Activated naive CD8-positive, alpha-beta T cell treated with anti-CD3 and anti-CD28 coated beads for 36 hours (primary cell): ENCODE data around the gene TMEM17. TPM values are rescaled to one million over a fixed set of nuclear protein-coding genes. Genes with fewer than 3 reads are reported as not detected.

Source experiments
- DNase-seq: peaks from one replicate; pipeline ENCODE4 v3.0.0; 2021
- H3K27ac Mint-ChIP-seq: one replicate; pipeline ENCODE4 v1.8.0; 2022; ENCODE audit warnings: mild to moderate bottlenecking, moderate library complexity, mixed read lengths
- H3K27me3 Mint-ChIP-seq: one replicate; pipeline ENCODE4 v1.8.0; 2022; ENCODE audit warnings: mild to moderate bottlenecking, mixed read lengths
- H3K36me3 Mint-ChIP-seq: one replicate; pipeline ENCODE4 v1.8.0; 2021; ENCODE audit warnings: mild to moderate bottlenecking, mixed read lengths
- H3K4me1 Mint-ChIP-seq: one replicate; pipeline ENCODE4 v1.8.0; 2021; ENCODE audit warnings: mixed read lengths
- H3K4me3 Mint-ChIP-seq: one replicate; pipeline ENCODE4 v1.8.0; 2022; ENCODE audit warnings: mild to moderate bottlenecking, moderate library complexity, mixed read lengths
- H3K9me3 Mint-ChIP-seq: one replicate; pipeline ENCODE4 v1.8.0; 2022; ENCODE audit warnings: mixed read lengths
- total RNA-seq, 2 experiments: library from RNA; stranded (reverse); gene quantifications; one replicate each; pipeline ENCODE4 v1.2.3, GENCODE V29; 2021

Gene TMEM17
- total RNA-seq, 2 experiments from 2014 or later: 0.24 to 0.25 TPM

DNA sequence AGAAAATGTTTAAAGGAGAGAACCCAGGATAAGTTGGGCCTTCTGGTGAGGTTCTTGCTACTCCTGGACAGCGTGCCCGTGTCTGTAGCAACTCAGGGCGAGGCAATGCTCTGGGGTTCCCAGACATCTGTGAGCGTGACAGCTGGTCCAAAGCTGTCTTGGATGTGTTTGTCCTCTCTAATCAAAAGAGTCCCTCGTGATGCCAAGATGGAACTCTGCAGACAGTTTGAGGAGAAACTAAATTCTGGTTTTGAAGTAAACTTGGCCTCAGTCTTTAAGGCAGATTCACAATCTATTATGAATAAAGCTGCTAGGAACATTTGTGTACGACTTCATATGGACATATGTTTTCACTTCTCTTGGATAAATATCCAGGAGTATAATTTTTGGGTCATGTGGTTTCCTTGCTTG, 47.3 kb downstream of the TMEM17 start:
- no peak for DNase-seq
- Mint-ChIP-seq H3K36me3 (no peaks in the 10 kb centered on the region), H3K27ac (no peak overlapping the region)

GRCh38 chr2:62458206-62458641, 47.8 kb downstream of the TMEM17 start:
- H3K4me1 Mint-ChIP-seq: peaks cover 2% of the 10 kb centered on the region
- no peaks in the 10 kb centered on the region for H3K9me3 Mint-ChIP-seq
- no peak for DNase-seq
- H3K27ac Mint-ChIP-seq: no peak overlapping the region
- no peak overlapping the region for H3K4me3 Mint-ChIP-seq
- H3K36me3 Mint-ChIP-seq: no peaks in the 10 kb centered on the region
- peaks cover 15% of the 10 kb centered on the region for H3K27me3 Mint-ChIP-seq

More for the DNA sequence above, 47.3 kb downstream of the TMEM17 start:
- Mint-ChIP-seq H3K4me1 (peaks cover 2% of the 10 kb centered on the region), H3K4me3 (no peak overlapping the region), H3K9me3 (no peaks in the 10 kb centered on the region), H3K27me3 (peaks cover 15% of the 10 kb centered on the region)

DNA sequence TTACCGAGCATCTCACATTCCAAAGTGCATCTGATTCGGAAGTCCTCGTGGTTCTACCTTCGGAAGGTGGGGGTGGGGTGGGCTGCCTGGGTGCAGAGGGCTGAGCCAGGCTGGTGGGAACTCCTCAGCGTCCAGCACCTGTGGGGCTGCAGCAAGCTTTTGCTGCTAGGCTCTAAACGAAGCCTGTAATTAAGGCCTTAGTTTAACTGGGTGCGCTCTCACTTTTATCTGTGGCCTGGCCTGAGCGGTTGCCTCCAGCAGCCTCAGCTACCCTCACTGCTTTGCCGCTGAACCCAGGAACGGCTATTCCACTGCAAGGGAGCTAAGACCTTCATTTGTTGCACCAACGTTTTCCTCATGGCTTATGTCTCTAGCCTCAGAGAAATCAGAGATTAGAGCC, 48.4 kb downstream of the TMEM17 start:
- H3K27me3 Mint-ChIP-seq: peaks cover 15% of the 10 kb centered on the region
- peak overlapping the region; percentile 32 for H3K4me3 Mint-ChIP-seq
- no peaks in the 10 kb centered on the region for H3K9me3 Mint-ChIP-seq
- DNase-seq: no peak
- no peaks in the 10 kb centered on the region for H3K36me3 Mint-ChIP-seq
- peaks cover 2% of the 10 kb centered on the region for H3K4me1 Mint-ChIP-seq
- H3K27ac Mint-ChIP-seq: no peak overlapping the region

DNA sequence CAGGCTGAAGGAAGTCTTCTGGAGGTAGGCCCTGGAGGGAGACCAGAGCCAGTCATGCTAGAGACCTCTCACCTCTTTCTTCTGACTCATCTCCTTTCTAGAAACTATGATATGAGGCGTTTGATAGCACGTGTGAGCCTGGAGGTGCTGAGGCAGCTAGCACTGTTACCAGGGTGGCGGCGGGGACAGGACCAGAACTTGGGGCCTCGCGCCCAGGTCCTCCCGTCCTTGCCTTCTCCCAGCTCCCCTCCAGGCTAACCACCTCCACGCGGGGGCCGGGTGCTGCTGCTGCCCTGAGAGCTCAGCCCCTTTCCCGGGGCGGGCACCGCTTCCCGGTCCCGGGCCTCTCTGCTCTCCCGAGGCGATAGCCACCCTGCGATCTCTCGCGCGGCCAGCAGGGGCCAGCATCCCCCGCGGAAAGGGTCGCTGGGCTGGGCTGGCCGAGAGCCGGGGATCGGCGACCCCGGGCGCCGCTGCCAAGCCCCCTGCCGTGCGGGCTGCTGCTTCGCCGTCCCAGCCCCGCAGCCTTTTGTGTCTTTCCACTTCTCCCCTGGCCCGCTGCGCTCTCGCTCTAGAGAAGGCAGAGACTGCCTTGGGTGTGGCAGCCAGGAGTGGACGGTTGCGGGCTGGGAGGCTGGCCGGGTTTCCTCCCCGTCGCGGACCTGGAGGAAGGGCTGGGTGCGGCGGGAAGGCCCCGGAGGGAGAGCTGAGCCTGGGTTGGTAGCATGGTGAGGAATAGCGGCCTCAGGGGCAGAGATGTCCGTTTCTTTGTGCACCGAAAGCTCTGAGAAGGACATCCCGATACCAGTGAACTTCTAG, 49.1 kb downstream of the TMEM17 start:
- DNase-seq: peak; percentile 77
- H3K4me1 Mint-ChIP-seq: peaks cover 2% of the 10 kb centered on the region
- no peak overlapping the region for H3K27ac Mint-ChIP-seq
- peaks cover 15% of the 10 kb centered on the region for H3K27me3 Mint-ChIP-seq
- peak overlapping the region; percentile 32 for H3K4me3 Mint-ChIP-seq
- H3K36me3 Mint-ChIP-seq: no peaks in the 10 kb centered on the region
- no peaks in the 10 kb centered on the region for H3K9me3 Mint-ChIP-seq

- H3K36me3 Mint-ChIP-seq: no peaks in the 10 kb centered on the region
These were observed 49.9 kb downstream of the TMEM17 start for GRCh38 chr2:62455957-62456692.

DNA sequence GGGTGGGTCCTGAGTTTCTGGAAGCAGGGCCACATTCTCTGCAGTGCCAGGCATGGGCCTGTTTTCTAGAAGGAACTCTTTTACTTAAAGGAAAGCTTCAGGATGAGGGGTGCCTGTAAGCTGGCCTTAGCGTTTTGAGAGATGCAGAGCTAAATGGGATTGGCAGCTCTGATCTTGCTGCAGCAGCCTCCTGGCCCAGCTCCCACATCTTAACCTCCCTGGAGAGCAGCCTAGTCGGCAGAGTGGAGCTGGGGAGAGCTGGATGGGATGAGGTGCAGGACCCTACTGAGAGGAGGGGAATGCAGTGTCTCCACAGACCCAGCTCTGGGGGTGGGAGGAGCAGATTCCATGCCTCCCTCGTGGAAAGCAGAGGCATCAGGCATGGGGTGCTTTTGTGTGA, 52.0 kb downstream of the TMEM17 start:
- Mint-ChIP-seq H3K4me3 (no peak overlapping the region), H3K9me3 (no peaks in the 10 kb centered on the region), H3K4me1 (peaks cover 2% of the 10 kb centered on the region), H3K27ac (no peak overlapping the region), H3K27me3 (peaks cover 15% of the 10 kb centered on the region), H3K36me3 (no peaks in the 10 kb centered on the region)
- DNase-seq: no peak

More at GRCh38 chr2:62455957-62456692, 49.9 kb downstream of the TMEM17 start:
- DNase-seq: no peak
- Mint-ChIP-seq H3K27ac (no peak overlapping the region), H3K27me3 (peaks cover 15% of the 10 kb centered on the region), H3K9me3 (no peaks in the 10 kb centered on the region), H3K4me3 (no peak overlapping the region), H3K4me1 (peaks cover 2% of the 10 kb centered on the region)

DNA sequence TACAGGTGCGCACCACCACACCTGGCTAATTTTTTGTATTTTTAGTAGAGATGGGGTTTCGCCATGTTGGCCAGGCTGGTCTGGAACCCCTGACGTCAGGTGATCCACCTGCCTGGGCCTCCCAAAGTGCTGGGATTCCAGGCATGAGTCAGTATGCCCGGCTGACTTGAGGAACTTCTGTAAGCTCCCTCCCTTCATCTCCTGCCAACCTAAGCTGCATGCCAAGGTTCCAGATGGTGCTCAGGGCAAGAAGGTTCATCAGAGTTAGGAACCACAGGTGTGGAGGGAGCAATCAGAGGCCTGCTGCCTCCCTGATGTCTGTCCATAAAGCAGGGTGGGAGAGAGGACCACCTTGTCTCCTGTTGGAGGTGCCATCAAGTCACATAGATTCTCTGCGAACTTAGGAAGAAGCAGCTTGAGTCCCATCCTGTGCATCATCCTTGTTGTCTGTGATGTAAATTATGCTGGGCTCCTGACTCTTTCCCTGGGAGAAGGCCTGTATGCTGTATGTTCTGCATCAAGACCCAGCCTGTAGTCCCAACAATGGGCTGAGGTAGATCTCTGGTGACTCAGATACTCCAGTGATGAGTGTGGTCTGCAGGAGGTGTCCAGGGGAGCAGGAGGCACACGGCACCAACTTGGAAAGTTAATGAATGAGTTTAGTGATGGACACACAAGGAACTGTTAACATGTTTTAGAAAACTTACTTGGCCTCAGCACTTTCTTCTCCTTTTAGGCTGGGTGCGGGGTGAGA, 53.1 kb downstream of the TMEM17 start:
- no peak overlapping the region for H3K27ac Mint-ChIP-seq
- peaks cover 15% of the 10 kb centered on the region for H3K27me3 Mint-ChIP-seq
- DNase-seq: no peak
- no peaks in the 10 kb centered on the region for H3K9me3 Mint-ChIP-seq
- H3K36me3 Mint-ChIP-seq: no peaks in the 10 kb centered on the region
- H3K4me1 Mint-ChIP-seq: peaks cover 2% of the 10 kb centered on the region
- H3K4me3 Mint-ChIP-seq: no peak overlapping the region

DNA sequence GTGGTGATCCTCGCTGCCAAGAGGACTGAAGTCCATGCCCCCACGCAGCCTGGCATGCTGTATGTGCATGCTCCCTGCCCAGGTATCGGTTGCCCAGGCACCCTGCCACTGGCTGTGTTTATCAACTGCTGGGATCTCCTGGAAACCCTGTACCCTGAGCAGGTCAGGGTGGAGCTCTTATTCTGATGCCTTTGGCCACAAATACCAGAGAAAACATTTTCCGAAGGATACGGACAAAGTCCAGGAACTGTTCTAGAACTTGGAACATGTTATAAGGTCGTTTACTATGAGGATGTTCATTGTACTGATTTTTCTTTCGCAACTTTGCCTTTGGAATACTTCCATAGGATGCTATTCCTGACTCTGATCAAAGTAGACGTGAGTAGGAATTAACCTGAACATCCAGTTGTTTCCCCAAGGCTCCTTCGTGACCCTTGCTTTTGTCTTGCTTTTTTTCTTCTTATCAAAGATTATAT, 55.2 kb downstream of the TMEM17 start:
- Mint-ChIP-seq H3K27me3 (peaks cover under 1% of the 10 kb centered on the region), H3K36me3 (no peaks in the 10 kb centered on the region), H3K4me3 (no peak overlapping the region), H3K4me1 (no peaks in the 10 kb centered on the region), H3K9me3 (no peaks in the 10 kb centered on the region), H3K27ac (no peak overlapping the region)
- DNase-seq: no peak

Other genes starting within 250 kb of the TMEM17 start
- 10 to 100 TPM; 25.3 to 28.2 TPM for gene EHBP1, start 199.5 kb upstream of the TMEM17 start, total RNA-seq